IPS-11a (cell line): ENCODE data around the gene ANTXR2.
"Not testable (repeated sequence)": the region's sequence is repeated elsewhere in the genome, so short reads cannot be mapped to it uniquely, and the experiment has no call there.

Experiments
- H3K4me3 ChIP-seq: one replicate; pipeline ENCODE4 v1.5.1; 2013; ENCODE audit warnings: low read depth, low read length, control low read depth

The ANTXR2 gene

GRCh38 chr4:80026100-80026499, 46.9 kb downstream of the ANTXR2 start:
- no peak overlapping the region for H3K4me3 ChIP-seq

GRCh38 chr4:80024335-80024734, 48.7 kb downstream of the ANTXR2 start:
- H3K4me3 ChIP-seq, result no peak overlapping the region

- H3K4me3 ChIP-seq, result no peak overlapping the region
Observed at GRCh38 chr4:80022282-80022681, 50.7 kb downstream of the ANTXR2 start.

- no peak overlapping the region for H3K4me3 ChIP-seq
Observed at GRCh38 chr4:80017125-80017854, 55.7 kb downstream of the ANTXR2 start.

DNA sequence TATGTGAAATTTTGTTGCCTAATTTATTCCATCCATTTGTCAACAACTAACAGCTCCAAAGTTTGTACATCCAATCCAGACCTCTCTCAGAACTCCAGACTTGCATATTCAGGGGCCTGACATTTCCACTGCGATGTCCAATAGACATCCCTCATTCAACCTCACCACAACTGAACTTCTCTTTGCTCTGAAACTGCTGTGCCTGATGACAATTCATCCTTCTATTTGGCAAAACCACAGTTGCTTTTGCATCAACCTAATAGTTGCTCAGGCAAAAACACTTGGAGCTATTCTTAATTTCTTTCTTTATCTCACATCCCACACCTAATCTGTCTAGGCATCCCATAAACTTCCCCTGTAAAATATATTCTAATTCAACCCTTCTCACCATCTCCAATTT, 56.5 kb downstream of the ANTXR2 start:
- H3K4me3 ChIP-seq, result no peak overlapping the region

- no peak overlapping the region for H3K4me3 ChIP-seq
Observed at GRCh38 chr4:80015407-80016189, 57.4 kb downstream of the ANTXR2 start.

DNA sequence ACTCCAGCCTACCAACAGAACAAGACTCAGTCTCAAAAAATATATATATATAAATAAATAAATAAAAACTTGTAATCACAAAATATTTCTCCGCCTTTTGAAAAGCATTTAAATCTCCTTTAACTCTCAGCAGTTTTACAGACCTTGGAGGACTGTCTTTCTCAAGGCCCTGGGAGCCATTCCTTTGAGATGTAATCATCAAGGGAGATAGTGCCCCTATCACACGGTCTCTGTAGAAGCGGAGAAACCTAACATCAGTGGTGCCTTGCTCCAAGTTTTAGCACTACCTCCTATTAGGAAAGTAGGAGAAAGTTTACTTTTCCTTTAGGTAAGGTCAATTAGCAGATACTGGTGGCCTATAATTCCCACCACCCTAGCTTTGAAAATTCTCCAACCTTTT, 58.5 kb downstream of the ANTXR2 start:
- no peak overlapping the region for H3K4me3 ChIP-seq

- H3K4me3 ChIP-seq, result no peak overlapping the region
Observed at GRCh38 chr4:80012291-80012690, 60.7 kb downstream of the ANTXR2 start.

- H3K4me3 ChIP-seq, result no peak overlapping the region
Observed at GRCh38 chr4:80011636-80012236, 61.3 kb downstream of the ANTXR2 start.

DNA sequence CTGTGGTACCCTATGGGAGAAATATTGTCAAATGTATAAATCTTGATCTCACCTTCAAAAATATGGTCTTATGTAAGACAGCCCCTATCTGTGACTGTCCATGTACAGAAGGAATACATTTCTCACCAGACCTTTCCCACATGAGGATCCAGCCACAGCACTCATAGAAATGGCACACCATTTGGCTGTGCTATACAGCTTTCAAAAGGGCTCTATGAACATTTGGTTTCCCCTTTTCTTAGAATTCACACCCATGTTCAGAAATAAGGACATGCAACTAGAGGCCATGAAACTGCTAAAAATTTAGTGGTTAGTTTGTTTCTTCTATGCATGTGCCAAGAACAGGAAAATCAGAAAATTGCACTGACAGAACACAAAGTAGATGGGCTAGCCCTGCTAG, 62.7 kb downstream of the ANTXR2 start:
- H3K4me3 ChIP-seq, result no peak overlapping the region

GRCh38 chr4:80009806-80010205, 63.2 kb downstream of the ANTXR2 start:
- no peak overlapping the region for H3K4me3 ChIP-seq

- H3K4me3 ChIP-seq, result no peak overlapping the region
Observed at GRCh38 chr4:80008971-80009370, 64.1 kb downstream of the ANTXR2 start.

DNA sequence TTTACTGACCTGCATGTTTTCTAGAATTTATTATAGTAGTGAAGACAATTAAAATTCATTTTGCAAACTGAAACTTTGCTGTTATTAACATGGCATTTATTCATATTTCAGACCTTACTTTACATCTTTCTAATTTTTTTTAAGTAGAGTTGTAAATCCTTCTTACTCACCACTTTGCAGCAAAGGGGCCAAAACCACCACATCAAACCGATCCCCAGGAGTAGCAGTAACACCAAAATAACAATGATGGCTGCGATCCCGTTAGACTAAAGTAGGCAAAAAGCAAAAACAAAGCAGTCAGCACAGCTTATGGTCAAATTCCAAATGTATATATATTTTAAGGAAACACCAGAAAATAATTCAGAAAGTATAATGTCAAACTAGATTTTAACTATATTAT, 64.7 kb downstream of the ANTXR2 start:
- no peak overlapping the region for H3K4me3 ChIP-seq

DNA sequence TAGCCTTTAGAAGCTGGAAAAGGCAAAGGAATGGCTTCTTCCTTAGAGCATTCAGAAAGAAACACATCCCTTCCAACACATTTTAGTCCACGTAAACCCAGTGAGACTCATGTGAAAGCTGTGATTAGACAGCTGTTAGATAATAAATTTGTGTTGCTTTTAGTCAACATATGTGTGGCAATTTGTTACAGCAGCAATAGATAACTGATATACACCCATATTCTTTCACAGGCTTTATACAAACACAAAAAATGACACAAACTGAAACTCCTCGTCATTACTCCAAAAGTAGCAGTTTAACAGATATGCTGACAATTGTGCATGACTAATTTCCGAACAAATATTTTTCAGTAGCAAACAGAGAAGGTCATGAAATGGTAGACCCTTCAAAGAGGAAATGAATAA, 65.3 kb downstream of the ANTXR2 start:
- H3K4me3 ChIP-seq, result no peak overlapping the region

DNA sequence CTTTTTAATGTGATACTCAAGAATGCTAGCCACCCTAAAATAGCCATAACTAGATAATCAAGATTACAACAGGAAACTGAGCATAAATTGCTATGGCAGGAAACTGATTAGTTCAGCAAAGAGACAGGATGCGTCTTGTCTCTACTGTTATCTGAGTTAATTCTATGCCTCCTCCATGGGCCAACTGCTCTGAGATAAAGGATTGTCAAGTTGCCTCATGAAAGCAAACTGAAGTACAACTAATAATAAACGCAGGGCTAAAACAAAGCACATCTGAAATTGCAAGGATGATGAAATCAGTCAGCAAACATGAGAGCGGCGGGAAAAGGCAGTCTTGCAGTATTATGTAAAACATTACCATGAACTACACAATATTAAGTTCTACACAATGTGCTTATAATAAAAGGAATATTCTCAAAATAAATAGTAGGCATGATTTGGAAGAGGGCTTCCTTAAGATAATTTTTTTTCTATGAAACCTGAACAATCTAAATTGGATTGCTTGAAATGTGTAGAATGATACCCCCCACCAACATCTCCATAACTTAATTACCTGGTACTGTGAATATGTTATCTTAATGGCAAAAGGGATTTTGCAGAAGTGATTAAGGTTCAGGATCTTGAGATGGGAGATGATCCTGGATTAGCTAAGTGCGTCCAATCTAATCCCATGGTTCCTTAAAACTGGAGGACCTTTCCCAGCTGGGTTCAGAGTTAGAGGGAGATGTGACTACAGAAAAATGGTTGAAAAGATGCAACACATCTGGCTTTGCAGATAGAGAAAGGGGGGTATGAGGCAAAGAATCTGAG, 65.9 kb downstream of the ANTXR2 start:
- no peak overlapping the region for H3K4me3 ChIP-seq

DNA sequence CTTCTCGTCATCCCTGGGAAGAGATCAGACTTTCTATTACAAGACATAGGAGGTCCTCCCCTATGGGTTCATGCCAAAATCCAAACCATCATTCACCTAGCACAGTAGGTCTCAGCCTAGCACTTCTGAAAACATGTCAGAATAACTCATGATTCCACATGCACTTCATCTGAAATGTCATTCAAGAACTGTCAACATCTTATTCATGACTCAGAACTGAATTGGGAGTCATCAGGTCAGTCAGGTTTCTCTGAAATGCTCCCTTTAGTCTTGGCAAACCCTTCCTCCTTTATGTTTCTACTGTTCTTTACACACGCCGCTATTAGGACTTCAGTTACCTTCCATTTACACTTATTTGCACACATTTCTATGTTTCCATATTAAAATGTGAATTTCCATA, 67.2 kb downstream of the ANTXR2 start:
- no peak overlapping the region for H3K4me3 ChIP-seq

- H3K4me3 ChIP-seq, result no peak overlapping the region
Observed at GRCh38 chr4:80004319-80004718, 68.7 kb downstream of the ANTXR2 start.

DNA sequence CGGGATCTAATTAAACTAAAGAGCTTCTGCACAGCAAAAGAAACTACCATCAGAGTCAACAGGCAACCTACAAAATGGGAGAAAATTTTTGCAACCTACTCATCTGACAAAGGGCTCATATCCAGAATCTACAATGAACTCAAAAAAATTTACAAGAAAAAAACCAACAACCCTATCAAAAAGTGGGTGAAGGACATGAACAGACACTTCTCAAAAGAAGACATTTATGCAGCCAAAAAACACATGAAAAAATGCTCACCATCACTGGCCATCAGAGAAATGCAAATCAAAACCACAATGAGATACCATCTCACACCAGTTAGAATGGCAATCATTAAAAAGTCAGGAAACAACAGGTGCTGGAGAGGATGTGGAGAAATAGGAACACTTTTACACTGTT, 70.5 kb downstream of the ANTXR2 start:
- H3K4me3 ChIP-seq, result not testable (repeated sequence)

GRCh38 chr4:79999048-79999447, 74.0 kb downstream of the ANTXR2 start:
- not testable (repeated sequence) for H3K4me3 ChIP-seq

DNA sequence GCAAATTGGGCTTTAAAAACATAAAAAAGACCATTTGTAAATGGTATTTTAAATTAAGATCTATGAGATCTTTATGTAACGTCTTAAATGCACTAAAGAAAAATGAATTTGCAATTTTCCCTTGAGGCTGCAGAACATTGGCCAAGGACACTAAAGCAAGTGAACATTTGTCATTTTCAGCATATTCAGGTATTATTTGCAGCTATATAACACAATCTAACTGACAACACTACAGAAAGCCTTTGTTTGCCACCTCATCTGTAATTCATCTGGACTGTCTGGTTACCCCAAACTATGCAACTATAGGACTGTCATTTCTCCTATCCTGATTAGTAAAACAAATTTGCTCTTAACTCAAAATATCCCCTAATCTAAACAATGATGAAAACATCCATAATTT, 74.8 kb downstream of the ANTXR2 start:
- no peak overlapping the region for H3K4me3 ChIP-seq

DNA sequence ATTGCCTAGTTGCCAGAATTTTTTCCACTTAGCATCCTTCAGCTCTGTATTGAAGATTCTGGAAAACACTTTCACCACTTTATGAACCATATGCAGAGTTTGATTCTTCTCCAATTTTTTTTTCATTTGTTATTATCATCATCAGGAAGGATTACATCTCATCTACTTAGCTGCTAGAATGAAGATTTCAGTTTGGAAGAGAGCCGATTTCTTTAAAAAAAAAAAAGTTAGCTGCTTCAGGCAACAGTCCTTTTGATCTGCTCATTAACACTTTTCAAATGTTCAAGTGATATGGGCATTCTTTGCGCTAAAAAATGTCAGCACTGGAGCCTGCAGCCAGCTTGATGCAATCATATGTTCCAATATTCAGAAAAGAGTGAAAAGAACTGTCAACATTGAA, 76.2 kb downstream of the ANTXR2 start:
- H3K4me3 ChIP-seq, result no peak overlapping the region
